GM12801 (cell line): ENCODE data around the gene PIEZO2.

Experiments
- TF ChIP-seq, protein P1 (sequence below): IDR thresholded peaks from one replicate; pipeline ENCODE4 v1.5.1; 2011; ENCODE audit warnings: control low read depth; ENCODE audit not compliant: insufficient read length; ENCODE audit errors: extremely low read depth

The PIEZO2 gene

DNA sequence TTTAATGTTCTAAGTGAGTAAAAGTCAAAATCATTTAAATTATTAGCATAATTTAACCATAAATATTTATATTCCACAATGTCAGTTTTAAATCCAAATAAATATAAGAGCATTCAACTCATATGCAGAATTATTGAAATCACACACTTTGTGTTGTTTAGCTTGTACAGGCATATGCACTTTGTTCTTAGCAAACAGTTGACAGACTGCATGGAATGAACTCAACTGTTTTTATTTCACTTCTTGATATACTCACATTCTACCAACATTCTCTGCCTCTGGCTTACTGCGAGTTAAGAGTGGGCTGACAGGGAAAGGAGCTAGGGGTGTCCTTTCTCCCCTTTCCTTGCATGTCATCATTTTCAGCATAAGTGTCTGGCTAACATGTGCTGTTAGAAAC lies 7.6 kb upstream of the PIEZO2 start:
- TF ChIP-seq, protein P1, sequence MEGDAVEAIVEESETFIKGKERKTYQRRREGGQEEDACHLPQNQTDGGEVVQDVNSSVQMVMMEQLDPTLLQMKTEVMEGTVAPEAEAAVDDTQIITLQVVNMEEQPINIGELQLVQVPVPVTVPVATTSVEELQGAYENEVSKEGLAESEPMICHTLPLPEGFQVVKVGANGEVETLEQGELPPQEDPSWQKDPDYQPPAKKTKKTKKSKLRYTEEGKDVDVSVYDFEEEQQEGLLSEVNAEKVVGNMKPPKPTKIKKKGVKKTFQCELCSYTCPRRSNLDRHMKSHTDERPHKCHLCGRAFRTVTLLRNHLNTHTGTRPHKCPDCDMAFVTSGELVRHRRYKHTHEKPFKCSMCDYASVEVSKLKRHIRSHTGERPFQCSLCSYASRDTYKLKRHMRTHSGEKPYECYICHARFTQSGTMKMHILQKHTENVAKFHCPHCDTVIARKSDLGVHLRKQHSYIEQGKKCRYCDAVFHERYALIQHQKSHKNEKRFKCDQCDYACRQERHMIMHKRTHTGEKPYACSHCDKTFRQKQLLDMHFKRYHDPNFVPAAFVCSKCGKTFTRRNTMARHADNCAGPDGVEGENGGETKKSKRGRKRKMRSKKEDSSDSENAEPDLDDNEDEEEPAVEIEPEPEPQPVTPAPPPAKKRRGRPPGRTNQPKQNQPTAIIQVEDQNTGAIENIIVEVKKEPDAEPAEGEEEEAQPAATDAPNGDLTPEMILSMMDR, result no peak

GRCh38 chr18:11155034-11155759 lies 5.8 kb upstream of the PIEZO2 start:
- TF ChIP-seq, protein P1, result no peak

DNA sequence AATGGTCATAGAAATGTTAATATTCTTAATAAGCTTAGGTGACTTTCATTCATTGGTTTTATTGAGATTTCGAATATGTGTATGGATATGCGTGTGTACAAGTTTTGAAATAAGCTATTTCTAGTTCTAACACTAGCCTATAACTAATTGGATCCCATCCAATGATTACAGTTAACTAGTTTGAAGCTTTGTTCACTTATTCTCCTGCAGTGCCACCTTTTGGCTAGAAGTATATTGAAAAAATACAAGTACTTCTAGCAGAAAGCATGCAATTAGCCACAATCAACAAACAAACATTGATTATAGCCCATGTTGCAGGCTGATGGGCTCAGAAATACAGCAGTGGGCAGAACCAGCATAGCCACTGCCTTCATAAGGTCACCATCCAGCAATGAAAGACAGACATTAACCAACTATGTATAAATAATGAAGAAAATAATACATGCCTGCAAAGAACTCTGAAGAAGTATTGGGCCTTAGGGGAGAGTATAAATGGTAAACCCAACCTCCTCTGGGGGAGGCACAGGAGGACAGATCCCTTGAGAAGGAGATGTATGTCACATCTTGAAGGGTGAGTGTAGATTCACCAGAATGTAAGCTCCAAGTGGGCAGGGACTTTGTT lies 5.1 kb upstream of the PIEZO2 start:
- TF ChIP-seq, protein P1, result no peak

- TF ChIP-seq, protein P1, result no peak
Measured at GRCh38 chr18:11153097-11153496, 3.7 kb upstream of the PIEZO2 start.

GRCh38 chr18:11150271-11150615 lies 874 bp upstream of the PIEZO2 start:
- TF ChIP-seq, protein P1, result no peak

- TF ChIP-seq, protein P1, result no peak
Measured at GRCh38 chr18:11148680-11149440, 509 bp downstream of the PIEZO2 start.

DNA sequence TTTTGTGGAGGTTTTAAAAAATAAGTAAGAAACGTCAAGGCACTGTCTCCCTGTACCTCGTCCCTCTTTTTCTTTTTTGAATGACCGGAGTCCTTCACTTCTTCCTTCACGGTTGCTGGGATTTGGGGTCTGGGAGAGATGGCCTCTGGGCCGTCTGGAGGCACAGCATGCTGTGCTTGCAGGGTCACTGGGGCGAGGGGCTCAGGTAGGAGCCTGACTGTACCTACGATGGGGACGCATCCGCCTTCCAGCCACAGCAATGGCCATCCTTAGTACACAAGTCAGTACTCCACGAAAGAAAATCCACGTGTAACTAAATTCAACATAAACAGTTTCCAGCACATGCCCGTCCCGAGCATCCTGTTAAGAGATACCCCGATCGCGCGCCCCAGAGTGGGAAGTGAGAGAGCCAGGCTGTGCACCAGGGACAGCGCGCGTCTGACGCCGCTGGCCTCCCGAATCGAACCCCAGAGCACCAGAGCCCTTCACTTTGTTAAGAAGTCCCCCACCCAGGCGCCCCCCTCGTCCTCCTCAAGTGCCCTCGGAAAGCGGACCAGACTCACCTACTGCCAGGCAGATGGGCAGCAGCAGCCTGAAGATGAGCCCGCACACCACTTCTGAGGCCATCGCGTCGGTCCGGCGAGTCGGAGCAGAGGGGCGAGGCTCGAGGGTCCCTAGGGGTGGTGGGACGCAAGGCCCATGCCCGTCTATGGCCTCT lies 1.2 kb downstream of the PIEZO2 start:
- TF ChIP-seq, protein P1, result no peak
